Activated T-cell treated with anti-CD3 and anti-CD28 coated beads, Interleukin-2, amount 50 U/mL, for 24 hours (primary cell): Measurements from ENCODE around the gene FAM149A.

Source experiments
- DNase-seq: peaks from one replicate; pipeline ENCODE4 v3.0.0-alpha.2; 2020
- H3K27ac Mint-ChIP-seq: 2 replicates; pipeline ENCODE4 v1.8.0; 2020; ENCODE audit warnings: mild to moderate bottlenecking, mixed read lengths
- H3K27me3 Mint-ChIP-seq: 2 replicates; pipeline ENCODE4 v1.8.0; 2020; ENCODE audit warnings: mixed read lengths
- H3K36me3 Mint-ChIP-seq: 2 replicates; pipeline ENCODE4 v1.8.0; 2020; ENCODE audit warnings: low read depth, mixed read lengths
- H3K4me1 Mint-ChIP-seq: 2 replicates; pipeline ENCODE4 v1.8.0; 2020; ENCODE audit warnings: low read depth, mixed read lengths
- H3K4me3 Mint-ChIP-seq: 2 replicates; pipeline ENCODE4 v1.8.0; 2020; ENCODE audit warnings: mild to moderate bottlenecking, moderate library complexity, mixed read lengths
- H3K9me3 Mint-ChIP-seq: 2 replicates; pipeline ENCODE4 v1.8.0; 2020; ENCODE audit warnings: mixed read lengths

FAM149A gene

DNA sequence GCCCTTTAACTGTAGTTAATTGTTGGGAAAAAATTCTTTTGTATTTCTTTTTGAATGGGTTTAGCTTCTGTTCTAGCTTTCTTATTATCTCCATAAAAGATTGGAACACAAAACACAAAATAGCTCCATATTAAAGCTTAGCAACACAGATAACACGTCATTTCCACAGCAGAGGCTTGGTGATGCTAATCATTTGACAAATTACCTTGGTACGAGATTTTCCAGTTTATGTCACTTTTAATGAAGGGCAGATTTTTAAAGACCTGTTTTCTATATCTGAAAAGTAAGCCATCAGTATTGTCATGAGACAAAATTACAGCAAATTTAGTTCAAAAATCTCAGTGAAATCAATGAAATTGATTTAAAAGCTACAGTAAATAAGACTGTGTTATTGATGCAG is 27.4 kb downstream of the FAM149A start:
- no peak for DNase-seq
- Mint-ChIP-seq H3K4me1 (peaks cover 9% of the 10 kb centered on the region), H3K36me3 (no peaks in the 10 kb centered on the region), H3K9me3 (no peaks in the 10 kb centered on the region), H3K27me3 (peaks cover 15% of the 10 kb centered on the region), H3K27ac (no peak overlapping the region), H3K4me3 (no peak overlapping the region)

- H3K9me3 Mint-ChIP-seq, result no peaks in the 10 kb centered on the region
- no peaks in the 10 kb centered on the region for H3K36me3 Mint-ChIP-seq
- DNase-seq, result no peak
- H3K27ac Mint-ChIP-seq, result no peak overlapping the region
- no peak overlapping the region for H3K4me3 Mint-ChIP-seq
- peaks cover 9% of the 10 kb centered on the region for H3K4me1 Mint-ChIP-seq
- H3K27me3 Mint-ChIP-seq, result peaks cover 15% of the 10 kb centered on the region
These were observed 28.2 kb downstream of the FAM149A start for GRCh38 chr4:186132577-186133242.

DNA sequence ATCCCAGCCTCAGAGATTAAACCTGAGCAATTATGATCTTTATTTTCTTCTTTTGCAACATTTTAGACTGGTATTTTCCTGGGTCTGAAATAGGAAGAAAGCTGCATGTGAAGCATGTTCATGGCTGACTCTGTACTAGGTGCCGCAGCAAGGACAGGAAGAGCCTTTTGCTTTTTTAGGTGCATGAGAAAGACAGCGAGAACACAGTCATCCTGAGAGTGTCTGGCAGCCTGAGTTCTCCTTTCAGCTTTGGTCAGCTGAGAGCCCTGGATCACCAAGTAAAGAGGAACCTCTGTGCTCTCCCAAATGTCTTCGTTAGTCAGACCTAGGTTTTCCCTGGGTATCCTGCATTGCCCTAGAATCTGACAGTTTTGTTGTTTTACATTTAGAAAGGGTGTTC is 29.8 kb downstream of the FAM149A start:
- Mint-ChIP-seq H3K36me3 (no peaks in the 10 kb centered on the region), H3K27ac (no peak overlapping the region), H3K4me1 (peaks cover 9% of the 10 kb centered on the region), H3K4me3 (no peak overlapping the region), H3K27me3 (peaks cover 8% of the 10 kb centered on the region), H3K9me3 (no peaks in the 10 kb centered on the region)
- no peak for DNase-seq

DNA sequence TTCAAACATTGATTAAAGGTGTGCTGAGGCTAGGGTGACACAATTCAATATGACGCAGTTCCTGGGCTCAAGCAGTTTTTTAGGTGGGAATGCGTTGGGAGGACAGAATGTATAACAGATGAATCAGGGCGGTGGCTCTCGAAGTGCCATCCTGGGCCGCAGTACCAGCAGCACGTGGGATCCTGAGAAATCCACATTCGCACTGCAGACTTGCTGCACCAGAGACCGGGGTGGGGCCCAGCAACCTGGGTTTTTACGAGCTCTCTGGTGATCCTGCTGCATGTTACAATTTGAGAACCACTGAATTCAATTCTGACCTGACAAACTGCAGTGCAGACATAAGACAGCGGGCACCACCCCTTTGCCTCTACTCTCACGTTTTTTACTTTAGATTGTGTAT is 30.4 kb downstream of the FAM149A start:
- no peaks in the 10 kb centered on the region for H3K9me3 Mint-ChIP-seq
- H3K27me3 Mint-ChIP-seq, result peaks cover 8% of the 10 kb centered on the region
- H3K4me1 Mint-ChIP-seq, result peaks cover 9% of the 10 kb centered on the region
- no peaks in the 10 kb centered on the region for H3K36me3 Mint-ChIP-seq
- no peak overlapping the region for H3K27ac Mint-ChIP-seq
- no peak for DNase-seq
- H3K4me3 Mint-ChIP-seq, result no peak overlapping the region

DNA sequence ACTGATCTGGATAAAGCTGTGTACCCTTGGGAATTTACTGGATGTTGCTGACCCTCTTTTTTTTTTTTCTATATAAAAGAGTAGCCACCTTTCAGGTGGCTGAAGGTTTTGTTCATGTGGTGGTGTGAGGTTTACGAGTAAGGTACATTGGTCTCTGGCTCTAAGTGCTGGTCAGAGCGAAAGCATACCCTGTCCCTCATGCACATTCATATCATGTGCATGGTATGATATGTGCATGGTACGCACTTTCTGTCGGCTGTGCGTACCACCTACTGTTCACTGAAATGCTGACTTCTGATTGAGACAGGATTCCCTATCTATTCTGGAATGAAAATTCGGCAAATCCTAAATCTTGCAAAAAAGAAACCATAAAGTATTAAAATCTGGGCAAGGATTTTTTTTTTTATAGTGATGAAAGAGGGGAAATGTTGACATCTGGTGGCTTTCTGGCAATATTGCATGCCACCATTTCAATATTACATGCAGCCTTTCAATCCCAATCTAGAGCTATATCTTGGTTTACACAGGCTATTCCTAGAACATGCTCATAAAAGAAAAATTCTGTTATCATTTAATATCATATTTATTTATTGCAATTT is 32.8 kb downstream of the FAM149A start:
- Mint-ChIP-seq H3K27me3 (peaks cover 10% of the 10 kb centered on the region), H3K27ac (no peak overlapping the region), H3K4me3 (no peak overlapping the region), H3K9me3 (no peaks in the 10 kb centered on the region), H3K36me3 (no peaks in the 10 kb centered on the region), H3K4me1 (peaks cover 9% of the 10 kb centered on the region)
- no peak for DNase-seq

- no peaks in the 10 kb centered on the region for H3K9me3 Mint-ChIP-seq
- peaks cover 59% of the 10 kb centered on the region for H3K27me3 Mint-ChIP-seq
- H3K27ac Mint-ChIP-seq, result no peak overlapping the region
- H3K4me1 Mint-ChIP-seq, result peaks cover 10% of the 10 kb centered on the region
- H3K36me3 Mint-ChIP-seq, result no peaks in the 10 kb centered on the region
- DNase-seq, result no peak
- H3K4me3 Mint-ChIP-seq, result peak overlapping the region; percentile 71
These were observed 39.9 kb downstream of the FAM149A start for GRCh38 chr4:186144198-186144945.

- peak; percentile 33 for DNase-seq
- peak overlapping the region; percentile 66 for H3K4me3 Mint-ChIP-seq
- H3K36me3 Mint-ChIP-seq, result no peaks in the 10 kb centered on the region
- H3K27ac Mint-ChIP-seq, result no peak overlapping the region
- peaks cover 10% of the 10 kb centered on the region for H3K4me1 Mint-ChIP-seq
- H3K27me3 Mint-ChIP-seq, result peaks cover 59% of the 10 kb centered on the region
- no peaks in the 10 kb centered on the region for H3K9me3 Mint-ChIP-seq
These were observed 40.6 kb downstream of the FAM149A start for GRCh38 chr4:186144946-186145569.

DNA sequence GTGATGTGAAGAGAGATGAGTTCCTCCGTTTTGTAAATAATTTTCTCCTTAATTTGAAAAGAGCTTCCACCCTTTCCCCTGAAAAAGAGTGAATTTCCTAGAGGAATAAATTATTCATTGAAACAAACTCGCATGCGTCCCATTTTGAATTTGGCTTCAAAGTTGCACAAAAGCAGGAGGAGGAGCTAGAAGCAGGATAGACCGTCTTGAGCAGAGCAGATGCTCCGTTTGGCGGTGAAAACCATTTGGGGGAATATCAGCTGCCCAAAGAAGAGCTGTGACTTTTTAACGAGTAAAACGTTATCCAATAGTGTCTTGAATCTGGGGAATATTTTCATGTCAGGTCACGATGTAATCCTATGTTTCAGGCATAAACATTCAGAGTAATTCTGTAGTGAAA is 42.0 kb downstream of the FAM149A start:
- Mint-ChIP-seq H3K9me3 (no peaks in the 10 kb centered on the region), H3K27me3 (peaks cover 57% of the 10 kb centered on the region)

DNA sequence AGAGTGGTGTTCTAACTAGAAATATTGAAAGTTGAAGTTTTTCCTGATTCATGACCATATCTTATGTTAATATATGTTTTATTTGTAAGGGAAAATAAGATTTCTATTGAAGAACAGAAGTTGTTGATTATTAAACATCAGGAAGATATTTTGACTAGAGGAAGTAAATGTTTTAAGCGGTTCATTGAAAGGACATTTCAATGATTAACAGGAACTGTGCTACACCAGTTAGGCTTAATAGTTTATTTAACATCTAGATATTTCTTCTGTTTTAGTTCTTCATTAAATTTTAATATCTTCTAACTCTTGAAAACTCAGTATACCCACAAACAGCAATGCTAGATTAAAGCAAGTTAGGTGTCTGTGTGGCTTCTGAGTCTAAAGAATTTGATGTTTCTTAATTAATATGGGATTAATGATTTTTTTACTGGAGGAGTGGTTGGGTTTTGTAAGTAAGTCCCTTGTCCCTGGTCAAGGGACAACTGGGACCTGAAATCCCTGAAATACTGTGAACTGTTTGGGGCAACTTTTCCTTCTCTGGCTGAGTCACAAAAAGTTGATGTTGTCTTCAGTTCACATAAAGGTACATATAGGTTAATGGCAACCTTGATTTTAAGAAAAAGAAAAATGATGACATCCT is 44.0 kb downstream of the FAM149A start:
- no peaks in the 10 kb centered on the region for H3K36me3 Mint-ChIP-seq
- peaks cover 48% of the 10 kb centered on the region for H3K27me3 Mint-ChIP-seq
- H3K4me1 Mint-ChIP-seq, result peaks cover 10% of the 10 kb centered on the region
- no peak for DNase-seq
- H3K4me3 Mint-ChIP-seq, result no peak overlapping the region
- no peaks in the 10 kb centered on the region for H3K9me3 Mint-ChIP-seq
- H3K27ac Mint-ChIP-seq, result no peak overlapping the region

More for the DNA sequence above, 42.0 kb downstream of the FAM149A start:
- H3K4me1 Mint-ChIP-seq, result peaks cover 10% of the 10 kb centered on the region
- no peaks in the 10 kb centered on the region for H3K36me3 Mint-ChIP-seq
- H3K27ac Mint-ChIP-seq, result no peak overlapping the region
- H3K4me3 Mint-ChIP-seq, result no peak overlapping the region
- DNase-seq, result no peak

GRCh38 chr4:186149872-186150271 is 45.4 kb downstream of the FAM149A start:
- peak; percentile 60 for DNase-seq
- Mint-ChIP-seq H3K4me3 (no peak overlapping the region), H3K27ac (no peak overlapping the region), H3K4me1 (peaks cover 3% of the 10 kb centered on the region), H3K36me3 (no peaks in the 10 kb centered on the region), H3K9me3 (no peaks in the 10 kb centered on the region), H3K27me3 (peaks cover 44% of the 10 kb centered on the region)

GRCh38 chr4:186150926-186151325 is 46.4 kb downstream of the FAM149A start:
- Mint-ChIP-seq H3K27me3 (peaks cover 35% of the 10 kb centered on the region), H3K27ac (no peak overlapping the region), H3K36me3 (no peaks in the 10 kb centered on the region)

GRCh38 chr4:186151499-186151898 is 47.0 kb downstream of the FAM149A start:
- H3K4me3 Mint-ChIP-seq, result no peak overlapping the region
- peaks cover 29% of the 10 kb centered on the region for H3K27me3 Mint-ChIP-seq
- H3K36me3 Mint-ChIP-seq, result no peaks in the 10 kb centered on the region
- DNase-seq, result no peak
- H3K4me1 Mint-ChIP-seq, result peaks cover 5% of the 10 kb centered on the region
- no peaks in the 10 kb centered on the region for H3K9me3 Mint-ChIP-seq
- H3K27ac Mint-ChIP-seq, result no peak overlapping the region

More at GRCh38 chr4:186150926-186151325, 46.4 kb downstream of the FAM149A start:
- Mint-ChIP-seq H3K4me3 (no peak overlapping the region), H3K4me1 (peaks cover 4% of the 10 kb centered on the region), H3K9me3 (no peaks in the 10 kb centered on the region)
- no peak for DNase-seq

DNA sequence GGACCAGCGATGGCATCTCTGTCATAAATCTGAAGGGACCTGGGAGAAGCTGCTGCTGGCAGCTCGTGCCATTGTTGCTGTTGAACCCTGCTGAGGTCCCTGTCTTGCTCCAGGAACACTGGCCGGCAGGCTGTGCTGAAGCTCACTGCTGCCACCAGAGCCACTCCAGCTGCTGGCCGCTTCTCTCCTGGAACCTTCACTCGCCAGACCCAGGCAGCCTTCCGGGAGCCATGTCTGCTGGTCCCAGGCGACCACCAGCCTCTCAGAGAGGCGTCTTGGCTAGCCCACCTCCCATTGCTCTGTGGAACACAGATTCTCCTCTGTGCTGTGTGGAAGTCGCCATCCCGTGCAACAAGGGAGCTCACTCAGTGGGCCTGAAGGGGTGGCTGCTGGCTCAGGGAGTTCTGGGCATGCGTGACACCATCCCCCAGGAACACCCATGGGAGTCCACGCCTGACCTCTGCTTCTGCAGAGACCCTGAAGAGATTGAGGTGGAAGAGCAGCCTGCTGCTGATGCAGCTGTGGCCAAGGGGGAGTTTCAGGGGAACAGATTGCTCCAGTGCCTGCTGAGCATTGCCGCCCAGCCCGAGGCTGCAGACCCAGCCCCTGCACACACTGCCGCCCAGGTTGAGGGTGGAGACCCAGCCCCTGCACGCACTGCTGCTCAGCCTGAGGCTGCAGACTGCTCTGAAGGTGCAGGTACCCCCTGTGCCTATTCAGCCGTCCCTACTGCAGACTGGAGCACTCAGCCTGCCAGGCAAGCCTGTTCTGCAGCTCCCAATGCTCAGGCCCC is 53.7 kb downstream of the FAM149A start:
- Mint-ChIP-seq H3K27me3 (peaks cover 7% of the 10 kb centered on the region), H3K9me3 (no peaks in the 10 kb centered on the region), H3K36me3 (no peaks in the 10 kb centered on the region), H3K4me1 (peaks cover 10% of the 10 kb centered on the region), H3K4me3 (no peak overlapping the region), H3K27ac (no peak overlapping the region)
- DNase-seq, result no peak

DNA sequence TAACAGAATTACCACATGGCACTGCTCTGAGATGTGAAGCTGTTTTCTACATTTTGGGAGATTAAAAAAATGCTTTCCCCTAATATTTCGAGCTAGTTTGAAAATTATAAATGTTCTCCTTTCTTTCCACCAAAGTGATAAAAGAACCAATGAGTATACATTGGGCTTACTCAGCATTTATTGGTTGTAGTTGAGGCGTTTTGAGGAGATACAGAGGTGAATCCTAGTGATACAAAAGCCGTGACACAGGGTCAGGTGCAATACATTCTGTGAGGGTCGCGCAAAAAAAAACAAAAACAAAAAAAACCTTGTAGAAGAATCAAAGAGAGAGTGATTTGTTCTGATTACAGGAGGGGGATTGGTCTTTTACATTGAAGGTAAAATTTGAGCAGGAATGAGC is 54.5 kb downstream of the FAM149A start:
- no peak overlapping the region for H3K4me3 Mint-ChIP-seq
- peaks cover 5% of the 10 kb centered on the region for H3K27me3 Mint-ChIP-seq
- no peak for DNase-seq
- H3K36me3 Mint-ChIP-seq, result no peaks in the 10 kb centered on the region
- H3K4me1 Mint-ChIP-seq, result peaks cover 10% of the 10 kb centered on the region
- H3K9me3 Mint-ChIP-seq, result no peaks in the 10 kb centered on the region
- H3K27ac Mint-ChIP-seq, result no peak overlapping the region
